Right ventricle myocardium superior (tissue), 1 donor: ENCODE measurements around the gene NRXN2. TPM values are rescaled to one million over a fixed set of nuclear protein-coding genes. Genes with fewer than 3 reads are reported as not detected.

Experiments used
- ATAC-seq: fragments of 200-7000 bp; cut with Tn5 transposase; one replicate; pipeline ENCODE4 v1.9.1; 2020; ENCODE audit warnings: mild to moderate bottlenecking; ENCODE audit not compliant: poor library complexity
- DNase-seq: peaks from one replicate; pipeline ENCODE4 v3.0.0-alpha.2; 2020
- intact Hi-C: fragments of 100-400 bp; cut with DNase I; formaldehyde crosslinking; loops from one replicate; pipeline ENCODE4 v1.11.2; 2022
- long read RNA-seq: library from polyadenylated mRNA; unstranded; transcript quantifications from one replicate; pipeline ENCODE4 v2.0.0, GENCODE V29; 2021
- total RNA-seq: library from RNA; stranded (reverse); fragmentation: NEBNext Ultra II Directional; extraction: Animal tissue kit (Norgen Biotek cat#: 25700); gene quantifications from one replicate; pipeline ENCODE4 v1.2.1, GENCODE V29; 2021
- donor health status: DM: no; HTN: yes; CAD: no; lungs with severe emphysema.

Gene NRXN2
- total RNA-seq, result 0.86 TPM
- long read RNA-seq, result 0 reads

- intact Hi-C loops, result loop anchor here (5.0 kb wide), 1 partner anchor 36 kb away; no protein-coding TSS in a partner anchor
- ATAC-seq, result peak; percentile 98
- peak; percentile 92 for DNase-seq
Measured at GRCh38 chr11:64723117-64723906, at the start of gene NRXN2. TSS of gene NRXN2 (minus strand) at chr11:64723197. CDS start at chr11:64713699, 9,498 bp downstream.

- DNase-seq (no peak), ATAC-seq (no peak)
- intact Hi-C loops, result no loop called here
Measured at GRCh38 chr11:64772303-64773018, 49.5 kb upstream of the NRXN2 start.

GRCh38 chr11:64771861-64772260, 48.9 kb upstream of the NRXN2 start:
- ATAC-seq (no peak), DNase-seq (no peak)
- intact Hi-C loops, result no loop called here

GRCh38 chr11:64770120-64770519, 47.1 kb upstream of the NRXN2 start:
- intact Hi-C loops, result no loop called here

GRCh38 chr11:64769283-64769682, 46.3 kb upstream of the NRXN2 start:
- no peak for ATAC-seq
- no peak for DNase-seq

More at GRCh38 chr11:64770120-64770519, 47.1 kb upstream of the NRXN2 start:
- no peak for DNase-seq
- ATAC-seq, result no peak

GRCh38 chr11:64768300-64768694, 45.3 kb upstream of the NRXN2 start:
- intact Hi-C loops, result no loop called here
- DNase-seq (no peak), ATAC-seq (no peak)

More at GRCh38 chr11:64769283-64769682, 46.3 kb upstream of the NRXN2 start:
- intact Hi-C loops, result no loop called here

- intact Hi-C loops, result no loop called here
- DNase-seq (peak; percentile 75), ATAC-seq (peak; percentile 16)
Measured at GRCh38 chr11:64767344-64768299, 44.6 kb upstream of the NRXN2 start.

GRCh38 chr11:64766881-64767280, 43.9 kb upstream of the NRXN2 start:
- intact Hi-C loops, result no loop called here
- no peak for DNase-seq
- no peak for ATAC-seq

GRCh38 chr11:64765851-64766665, 43.1 kb upstream of the NRXN2 start:
- intact Hi-C loops, result no loop called here
- ATAC-seq, result no peak
- DNase-seq, result no peak

- DNase-seq (no peak), ATAC-seq (no peak)
- intact Hi-C loops, result no loop called here
Measured at GRCh38 chr11:64765291-64765850, 42.4 kb upstream of the NRXN2 start.

GRCh38 chr11:64764753-64765152, 41.8 kb upstream of the NRXN2 start:
- intact Hi-C loops, result no loop called here
- ATAC-seq, result no peak
- no peak for DNase-seq

GRCh38 chr11:64764040-64764611, 41.1 kb upstream of the NRXN2 start:
- intact Hi-C loops, result no loop called here
- no peak for DNase-seq
- peak; percentile 9 for ATAC-seq

- DNase-seq (peak; percentile 52), ATAC-seq (no peak)
- intact Hi-C loops, result no loop called here
Measured at GRCh38 chr11:64763526-64764039, 40.6 kb upstream of the NRXN2 start.

- peak; percentile 29 for DNase-seq
- ATAC-seq, result peak; percentile 18
- intact Hi-C loops, result no loop called here
Measured at GRCh38 chr11:64762674-64763525, 39.9 kb upstream of the NRXN2 start.

GRCh38 chr11:64762277-64762673, 39.3 kb upstream of the NRXN2 start:
- DNase-seq, result no peak
- intact Hi-C loops, result no loop called here
- ATAC-seq, result no peak

GRCh38 chr11:64760759-64761420, 37.9 kb upstream of the NRXN2 start:
- ATAC-seq (no peak), DNase-seq (peak; percentile 6)
- intact Hi-C loops, result no loop called here
